Astrocyte (in vitro differentiated cells and primary cell): ENCODE data around the gene PRKCH. TPM values are rescaled to one million over a fixed set of nuclear protein-coding genes. Genes with fewer than 3 reads are reported as not detected.

ENCODE experiments used
- DNase-seq: peaks from one replicate; pipeline ENCODE4 v3.0.0-alpha.2; 2010; ENCODE audit warnings: low read depth
- FAIRE-seq: peaks from 2 replicates; lab custom pipeline; 2011; peaks lifted over from hg19 to GRCh38; lab: Jason Lieb, UNC
- H2AFZ ChIP-seq: 2 replicates; pipeline ENCODE4 v1.6.0; 2012; ENCODE audit warnings: low read depth, low read length, inconsistent platforms
- H3K27ac ChIP-seq: 2 replicates; pipeline ENCODE4 v1.5.1; 2011; ENCODE audit warnings: low read depth, low read length, inconsistent platforms
- H3K27me3 ChIP-seq: 2 replicates; pipeline ENCODE4 v1.6.0; 2011; ENCODE audit warnings: low read length, inconsistent platforms; ENCODE audit not compliant: insufficient read depth
- H3K36me3 ChIP-seq: 2 replicates; pipeline ENCODE4 v1.5.1; 2011; ENCODE audit warnings: low read length, inconsistent platforms; ENCODE audit not compliant: insufficient read depth
- H3K4me1 ChIP-seq: 2 replicates; pipeline ENCODE4 v1.5.1; 2011; ENCODE audit warnings: low read length, inconsistent platforms; ENCODE audit not compliant: insufficient read depth
- H3K4me2 ChIP-seq: 2 replicates; pipeline ENCODE4 v1.6.0; 2012; ENCODE audit warnings: low read length, inconsistent platforms
- H3K4me3 ChIP-seq: 2 replicates; pipeline ENCODE4 v1.5.1; 2011; ENCODE audit warnings: low read depth, mild to moderate bottlenecking, low read length, inconsistent platforms; ENCODE audit not compliant: insufficient read depth
- H3K79me2 ChIP-seq: 2 replicates; pipeline ENCODE4 v1.6.0; 2012; ENCODE audit warnings: mild to moderate bottlenecking, low read length, inconsistent platforms; ENCODE audit not compliant: insufficient read depth
- H3K9ac ChIP-seq: 2 replicates; pipeline ENCODE4 v1.6.0; 2012; ENCODE audit warnings: mild to moderate bottlenecking, low read length, inconsistent platforms
- H3K9me3 ChIP-seq: 2 replicates; pipeline ENCODE4 v1.5.1; 2012; ENCODE audit warnings: low read depth, mild to moderate bottlenecking, low read length, inconsistent platforms; ENCODE audit not compliant: insufficient read depth
- H4K20me1 ChIP-seq: 2 replicates; pipeline ENCODE4 v1.6.0; 2012; ENCODE audit warnings: low read length, inconsistent platforms; ENCODE audit not compliant: insufficient read depth
- H3K27ac Mint-ChIP-seq: one replicate; pipeline ENCODE4 v1.8.0; 2021; ENCODE audit warnings: mild to moderate bottlenecking, mixed read lengths; ENCODE audit not compliant: unreplicated experiment
- H3K27me3 Mint-ChIP-seq: one replicate; pipeline ENCODE4 v1.8.0; 2021; ENCODE audit warnings: low read depth, mixed read lengths; ENCODE audit not compliant: unreplicated experiment
- H3K36me3 Mint-ChIP-seq: one replicate; pipeline ENCODE4 v1.8.0; 2021; ENCODE audit warnings: low read depth, mixed read lengths; ENCODE audit not compliant: unreplicated experiment
- H3K4me1 Mint-ChIP-seq: one replicate; pipeline ENCODE4 v1.8.0; 2021; ENCODE audit warnings: low read depth, mixed read lengths; ENCODE audit not compliant: unreplicated experiment
- H3K4me3 Mint-ChIP-seq: one replicate; pipeline ENCODE4 v1.8.0; 2021; ENCODE audit warnings: mild to moderate bottlenecking, moderate library complexity, mixed read lengths; ENCODE audit not compliant: unreplicated experiment
- H3K9me3 Mint-ChIP-seq: one replicate; pipeline ENCODE4 v1.8.0; 2021; ENCODE audit warnings: mild to moderate bottlenecking, mixed read lengths; ENCODE audit not compliant: unreplicated experiment
- EZH2 ChIP-seq: IDR thresholded peaks from 2 replicates; pipeline ENCODE4 v1.6.1; 2012; ENCODE audit warnings: mild to moderate bottlenecking, low read length, inconsistent platforms; ENCODE audit not compliant: insufficient read depth
- total RNA-seq: library from RNA; stranded (reverse); gene quantifications from 2 replicates; pipeline ENCODE4 v1.2.1, GENCODE V29; 2021
- TF ChIP-seq, protein P1 (sequence below): IDR thresholded peaks from 2 replicates; pipeline ENCODE4 v1.5.1; 2011; ENCODE audit warnings: low read depth, mild to moderate bottlenecking, inconsistent platforms, low read length, moderate library complexity; ENCODE audit not compliant: insufficient read depth

The PRKCH gene
- total RNA-seq, 1 donor from 2014 or later = 6.0 TPM

DNA sequence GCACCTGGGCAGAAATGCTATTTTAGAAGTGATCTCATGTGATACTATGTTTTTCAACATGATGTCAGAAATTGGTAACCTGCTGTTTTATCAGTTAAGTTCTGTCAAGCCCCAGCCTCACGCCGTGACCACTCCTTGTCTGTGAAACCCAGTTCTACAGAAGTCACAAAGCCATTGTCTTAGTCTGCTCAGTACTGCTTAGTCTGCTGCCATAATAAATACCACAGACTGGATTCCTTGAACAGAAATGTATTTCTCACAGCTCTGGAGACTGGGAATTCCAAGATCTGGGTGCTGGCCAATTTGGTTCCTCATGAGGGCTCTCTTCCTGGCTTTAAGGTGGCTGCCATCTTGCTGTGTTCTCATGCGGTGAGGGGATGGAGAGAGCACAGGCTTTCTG is 176.9 kb downstream of the PRKCH start:
- Mint-ChIP-seq H3K9me3 (no peaks in the 10 kb centered on the region), H3K4me3 (no peak overlapping the region), H3K4me1 (peaks cover 16% of the 10 kb centered on the region), H3K27me3 (no peaks in the 10 kb centered on the region), H3K36me3 (peaks cover 4% of the 10 kb centered on the region), H3K27ac (peak overlapping the region; percentile 48)
- no peak overlapping the region for H3K9ac ChIP-seq
- no peak overlapping the region for H2AFZ ChIP-seq
- no peaks in the 10 kb centered on the region for H3K27me3 ChIP-seq
- peaks cover 26% of the 10 kb centered on the region for H3K4me1 ChIP-seq
- H3K79me2 ChIP-seq = no peaks in the 10 kb centered on the region
- H3K36me3 ChIP-seq = no peaks in the 10 kb centered on the region
- no peaks in the 10 kb centered on the region for H4K20me1 ChIP-seq
- FAIRE-seq (no peak), DNase-seq (peak; percentile 76)
- no peak overlapping the region for H3K4me3 ChIP-seq
- no peak overlapping the region for H3K4me2 ChIP-seq
- TF ChIP-seq EZH2 = no peak
- TF ChIP-seq, protein P1, sequence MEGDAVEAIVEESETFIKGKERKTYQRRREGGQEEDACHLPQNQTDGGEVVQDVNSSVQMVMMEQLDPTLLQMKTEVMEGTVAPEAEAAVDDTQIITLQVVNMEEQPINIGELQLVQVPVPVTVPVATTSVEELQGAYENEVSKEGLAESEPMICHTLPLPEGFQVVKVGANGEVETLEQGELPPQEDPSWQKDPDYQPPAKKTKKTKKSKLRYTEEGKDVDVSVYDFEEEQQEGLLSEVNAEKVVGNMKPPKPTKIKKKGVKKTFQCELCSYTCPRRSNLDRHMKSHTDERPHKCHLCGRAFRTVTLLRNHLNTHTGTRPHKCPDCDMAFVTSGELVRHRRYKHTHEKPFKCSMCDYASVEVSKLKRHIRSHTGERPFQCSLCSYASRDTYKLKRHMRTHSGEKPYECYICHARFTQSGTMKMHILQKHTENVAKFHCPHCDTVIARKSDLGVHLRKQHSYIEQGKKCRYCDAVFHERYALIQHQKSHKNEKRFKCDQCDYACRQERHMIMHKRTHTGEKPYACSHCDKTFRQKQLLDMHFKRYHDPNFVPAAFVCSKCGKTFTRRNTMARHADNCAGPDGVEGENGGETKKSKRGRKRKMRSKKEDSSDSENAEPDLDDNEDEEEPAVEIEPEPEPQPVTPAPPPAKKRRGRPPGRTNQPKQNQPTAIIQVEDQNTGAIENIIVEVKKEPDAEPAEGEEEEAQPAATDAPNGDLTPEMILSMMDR = no peak
- H3K27ac ChIP-seq = peak overlapping the region; percentile 17
- H3K9me3 ChIP-seq = no peaks in the 10 kb centered on the region

DNA sequence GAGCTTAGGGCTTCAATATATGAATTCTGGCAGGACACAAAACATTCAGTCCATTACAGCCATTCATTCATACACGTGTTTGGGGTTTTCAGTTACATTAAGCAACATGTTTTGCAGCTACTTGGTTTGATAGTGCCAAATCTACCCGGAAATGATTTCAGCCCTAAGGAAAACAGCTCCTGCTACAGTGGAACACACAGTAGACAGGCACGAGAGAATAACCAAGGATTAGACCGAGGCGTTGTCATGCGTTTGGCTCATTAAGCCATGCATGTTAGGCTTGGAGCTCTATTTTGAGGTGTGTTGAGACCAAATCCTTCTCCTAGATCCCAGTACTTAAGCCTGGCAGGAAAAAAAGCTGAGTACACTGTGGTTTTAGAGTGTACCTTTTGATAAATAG is 177.4 kb downstream of the PRKCH start:
- Histone ChIP-seq H2AFZ (no peak overlapping the region), H3K27me3 (no peaks in the 10 kb centered on the region), H3K4me3 (no peak overlapping the region), H3K27ac (peak overlapping the region; percentile 17), H3K4me2 (no peak overlapping the region), H3K36me3 (no peaks in the 10 kb centered on the region), H3K4me1 (peaks cover 24% of the 10 kb centered on the region), H3K79me2 (no peaks in the 10 kb centered on the region), H3K9ac (no peak overlapping the region), H3K9me3 (no peaks in the 10 kb centered on the region), H4K20me1 (no peaks in the 10 kb centered on the region)
- Mint-ChIP-seq H3K9me3 (no peaks in the 10 kb centered on the region), H3K36me3 (peaks cover 4% of the 10 kb centered on the region), H3K27me3 (no peaks in the 10 kb centered on the region), H3K4me3 (no peak overlapping the region), H3K27ac (no peak overlapping the region), H3K4me1 (peaks cover 20% of the 10 kb centered on the region)
- no peak for DNase-seq
- TF ChIP-seq, protein P1 = no peak
- TF ChIP-seq EZH2 = no peak
- peak; percentile 67 for FAIRE-seq

DNA sequence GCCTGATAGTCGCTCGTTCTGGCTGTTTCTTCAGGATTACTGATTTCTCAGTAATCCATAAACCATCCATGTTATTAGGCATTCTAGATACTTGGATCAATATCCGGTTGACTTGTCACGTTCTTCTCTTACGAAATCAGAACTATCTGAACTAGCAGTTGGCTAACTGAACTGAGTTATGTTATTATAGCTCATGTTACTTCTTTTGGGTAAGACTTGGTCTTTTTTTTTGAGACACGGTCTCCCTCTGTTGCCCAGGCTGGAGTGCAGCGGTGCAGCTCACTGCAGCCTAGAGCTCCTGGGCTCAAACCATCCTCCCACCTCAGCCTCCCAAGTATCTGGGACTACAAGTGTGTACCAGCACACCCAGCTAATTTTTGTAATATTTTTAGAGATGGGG is 178.6 kb downstream of the PRKCH start:
- Histone ChIP-seq H3K36me3 (no peaks in the 10 kb centered on the region), H3K79me2 (no peaks in the 10 kb centered on the region), H3K27ac (no peak overlapping the region), H3K4me1 (peaks cover 23% of the 10 kb centered on the region), H3K27me3 (no peaks in the 10 kb centered on the region), H4K20me1 (no peaks in the 10 kb centered on the region), H3K4me2 (no peak overlapping the region), H3K9ac (no peak overlapping the region), H3K9me3 (no peaks in the 10 kb centered on the region), H3K4me3 (no peak overlapping the region), H2AFZ (no peak overlapping the region)
- Mint-ChIP-seq H3K4me1 (peaks cover 22% of the 10 kb centered on the region), H3K9me3 (no peaks in the 10 kb centered on the region), H3K4me3 (no peak overlapping the region), H3K27ac (no peak overlapping the region), H3K27me3 (no peaks in the 10 kb centered on the region), H3K36me3 (peaks cover 4% of the 10 kb centered on the region)
- TF ChIP-seq EZH2 = no peak
- TF ChIP-seq, protein P1 = no peak
- FAIRE-seq (no peak), DNase-seq (no peak)
